Choroid plexus epithelial cell (primary cell): ENCODE results near the gene DPH7.
"Not testable (repeated sequence)": the region's sequence is repeated elsewhere in the genome, so short reads cannot be mapped to it uniquely, and the experiment has no call there.

Experiments used
- DNase-seq: peaks from one replicate; pipeline ENCODE4 v3.0.0-alpha.2; 2010; ENCODE audit warnings: low read depth
- H3K4me3 ChIP-seq: 2 replicates; pipeline ENCODE4 v1.5.1; 2011; ENCODE audit warnings: low read depth, mild to moderate bottlenecking, control low read depth, low read length, moderate library complexity
- TF ChIP-seq, protein P1 (sequence below): conservative IDR thresholded peaks from 2 replicates; pipeline ENCODE4 v1.5.1; 2011; ENCODE audit warnings: low read depth, mild to moderate bottlenecking, control low read depth, inconsistent platforms, low read length, moderate library complexity

DPH7 gene

DNA sequence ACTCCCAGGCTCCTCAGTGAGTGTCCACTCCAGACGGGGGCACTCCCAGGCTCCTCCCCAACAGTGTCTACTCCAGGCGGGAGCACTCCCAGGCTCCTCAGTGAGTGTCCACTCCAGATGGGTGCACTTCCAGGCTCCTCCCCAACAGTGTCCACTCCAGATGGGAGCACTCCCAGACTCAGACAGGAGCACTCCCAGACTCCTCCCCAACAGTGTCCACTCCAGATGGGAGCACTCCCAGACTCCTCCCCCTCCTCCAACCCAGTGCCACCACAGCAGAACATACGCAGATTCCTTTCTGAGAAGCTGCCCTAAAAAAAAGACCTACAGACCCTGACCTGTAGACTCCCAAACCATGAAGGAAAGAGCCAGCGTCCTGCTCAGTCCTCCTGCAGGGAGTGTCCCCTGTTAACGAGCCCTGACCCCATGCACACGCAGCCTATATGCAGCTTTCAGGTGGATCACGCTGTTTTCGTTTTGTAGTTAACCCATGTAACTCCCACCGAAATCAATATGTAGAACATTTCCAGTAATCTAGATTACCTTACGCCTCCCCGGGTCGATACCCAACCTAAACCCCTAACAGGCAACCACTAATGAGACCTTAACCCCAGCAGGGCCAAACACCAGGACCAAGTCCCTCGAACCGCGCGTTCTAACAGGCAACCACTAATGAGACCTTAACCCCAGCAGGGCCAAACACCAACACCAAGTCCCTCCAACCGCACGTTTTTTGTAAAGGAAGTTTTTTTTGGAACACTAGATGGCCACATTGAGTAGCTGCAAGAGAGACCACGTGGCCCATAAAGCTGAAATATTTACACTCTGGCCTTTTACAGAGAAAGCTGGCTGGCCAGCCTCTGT, 44.2 kb downstream of the DPH7 start:
- no peak overlapping the region for H3K4me3 ChIP-seq

DNA sequence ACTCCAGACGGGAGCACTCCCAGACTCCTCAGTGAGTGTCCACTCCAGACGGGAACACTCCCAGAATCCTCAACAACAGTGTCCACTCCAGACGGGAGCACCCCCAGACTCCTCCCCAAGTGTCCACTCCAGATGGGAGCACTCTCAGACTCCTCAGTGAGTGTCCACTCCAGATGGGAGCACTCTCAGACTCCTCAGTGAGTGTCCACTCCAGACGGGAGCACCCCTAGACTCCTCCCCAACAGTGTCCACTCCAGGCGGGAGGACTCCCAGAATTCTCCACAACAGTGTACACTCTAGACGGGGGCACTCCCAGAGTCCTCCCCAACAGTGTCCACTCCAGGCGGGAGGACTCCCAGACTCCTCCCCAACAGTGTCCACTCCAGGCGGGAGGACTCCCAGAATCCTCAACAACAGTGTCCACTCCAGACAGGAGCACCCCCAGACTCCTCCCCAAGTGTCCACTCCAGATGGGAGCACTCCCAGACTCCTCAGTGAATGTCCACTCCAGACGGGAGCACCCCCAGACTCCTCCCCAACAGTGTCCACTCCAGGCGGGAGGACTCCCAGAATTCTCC, 45.7 kb downstream of the DPH7 start:
- not testable (repeated sequence) for H3K4me3 ChIP-seq

More for the DNA sequence above, 44.2 kb downstream of the DPH7 start:
- DNase-seq, result peak; percentile 85
- TF ChIP-seq, protein P1, sequence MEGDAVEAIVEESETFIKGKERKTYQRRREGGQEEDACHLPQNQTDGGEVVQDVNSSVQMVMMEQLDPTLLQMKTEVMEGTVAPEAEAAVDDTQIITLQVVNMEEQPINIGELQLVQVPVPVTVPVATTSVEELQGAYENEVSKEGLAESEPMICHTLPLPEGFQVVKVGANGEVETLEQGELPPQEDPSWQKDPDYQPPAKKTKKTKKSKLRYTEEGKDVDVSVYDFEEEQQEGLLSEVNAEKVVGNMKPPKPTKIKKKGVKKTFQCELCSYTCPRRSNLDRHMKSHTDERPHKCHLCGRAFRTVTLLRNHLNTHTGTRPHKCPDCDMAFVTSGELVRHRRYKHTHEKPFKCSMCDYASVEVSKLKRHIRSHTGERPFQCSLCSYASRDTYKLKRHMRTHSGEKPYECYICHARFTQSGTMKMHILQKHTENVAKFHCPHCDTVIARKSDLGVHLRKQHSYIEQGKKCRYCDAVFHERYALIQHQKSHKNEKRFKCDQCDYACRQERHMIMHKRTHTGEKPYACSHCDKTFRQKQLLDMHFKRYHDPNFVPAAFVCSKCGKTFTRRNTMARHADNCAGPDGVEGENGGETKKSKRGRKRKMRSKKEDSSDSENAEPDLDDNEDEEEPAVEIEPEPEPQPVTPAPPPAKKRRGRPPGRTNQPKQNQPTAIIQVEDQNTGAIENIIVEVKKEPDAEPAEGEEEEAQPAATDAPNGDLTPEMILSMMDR, result peak; percentile 76

DNA sequence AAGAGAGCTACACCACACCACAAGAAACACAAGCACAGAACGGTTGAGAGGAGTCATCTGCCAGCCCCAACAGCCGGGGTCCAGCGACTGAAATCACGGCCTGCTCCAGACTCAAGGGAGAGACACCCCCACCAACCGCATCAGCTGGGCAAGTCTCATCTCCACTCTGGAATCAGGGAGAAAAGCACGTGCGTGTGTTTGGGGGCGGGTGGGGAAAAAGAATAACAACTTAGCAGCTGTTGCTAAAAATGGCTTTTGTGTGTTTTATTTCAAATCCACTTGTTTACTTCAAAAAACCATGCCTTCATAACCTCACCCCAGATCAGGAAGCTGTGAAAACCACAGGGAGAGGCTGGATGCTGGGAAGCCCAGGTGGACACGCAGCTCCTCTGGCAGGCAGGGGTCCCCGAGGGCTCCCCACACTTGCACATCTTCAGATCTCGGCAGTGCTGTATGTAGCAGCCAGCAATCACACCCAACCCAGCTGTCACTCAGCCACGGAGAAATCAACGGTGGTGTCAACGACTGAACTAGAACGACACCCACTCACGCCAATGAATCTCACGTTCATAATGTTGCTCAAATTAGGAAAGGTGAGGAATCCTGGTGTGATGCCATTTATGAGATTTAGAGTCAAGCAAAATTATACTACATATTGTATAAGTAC, 47.5 kb downstream of the DPH7 start:
- DNase-seq, result no peak
- TF ChIP-seq, protein P1, result no peak
- H3K4me3 ChIP-seq, result no peak overlapping the region

More for the DNA sequence above, 45.7 kb downstream of the DPH7 start:
- DNase-seq, result not testable (repeated sequence)

DNA sequence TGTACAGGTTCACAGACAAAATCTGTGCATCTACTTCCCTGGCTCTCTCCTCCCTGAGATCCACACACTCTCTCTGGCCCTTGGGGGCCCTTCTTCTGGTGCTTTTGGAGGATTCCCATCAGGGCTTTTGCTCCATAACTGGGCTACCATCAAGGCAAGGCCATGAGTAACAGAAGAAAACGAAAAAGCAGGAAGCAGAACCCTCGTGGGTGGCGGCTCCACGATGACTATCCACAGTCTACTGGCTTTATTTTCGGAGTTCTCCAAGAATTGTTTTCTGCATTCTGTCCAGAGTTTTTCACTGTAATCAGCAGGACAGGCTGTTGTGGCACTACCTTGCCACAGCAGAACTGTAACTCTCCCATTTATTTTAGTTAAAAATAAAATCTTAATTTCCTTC, 48.4 kb downstream of the DPH7 start:
- no peak overlapping the region for H3K4me3 ChIP-seq
- TF ChIP-seq, protein P1, result no peak
- no peak for DNase-seq

DNA sequence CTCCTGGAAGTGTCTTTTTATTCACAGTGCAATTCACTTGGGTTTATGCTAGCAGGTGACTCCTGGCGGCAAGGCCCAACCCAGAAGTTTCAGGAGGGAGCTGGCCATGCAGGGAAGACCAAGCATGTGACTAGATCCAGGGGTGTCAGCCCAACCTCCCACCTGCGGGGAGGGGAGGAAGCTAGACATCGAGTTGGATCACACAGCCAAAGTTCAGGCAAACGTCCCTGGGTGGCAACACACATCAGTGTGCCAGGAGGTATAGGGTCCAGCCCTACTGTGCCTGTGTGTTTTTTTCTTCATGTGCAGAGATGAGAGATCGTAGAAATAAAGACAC, 53.8 kb downstream of the DPH7 start:
- TF ChIP-seq, protein P1, result no peak
- H3K4me3 ChIP-seq, result no peak overlapping the region
- no peak for DNase-seq

DNA sequence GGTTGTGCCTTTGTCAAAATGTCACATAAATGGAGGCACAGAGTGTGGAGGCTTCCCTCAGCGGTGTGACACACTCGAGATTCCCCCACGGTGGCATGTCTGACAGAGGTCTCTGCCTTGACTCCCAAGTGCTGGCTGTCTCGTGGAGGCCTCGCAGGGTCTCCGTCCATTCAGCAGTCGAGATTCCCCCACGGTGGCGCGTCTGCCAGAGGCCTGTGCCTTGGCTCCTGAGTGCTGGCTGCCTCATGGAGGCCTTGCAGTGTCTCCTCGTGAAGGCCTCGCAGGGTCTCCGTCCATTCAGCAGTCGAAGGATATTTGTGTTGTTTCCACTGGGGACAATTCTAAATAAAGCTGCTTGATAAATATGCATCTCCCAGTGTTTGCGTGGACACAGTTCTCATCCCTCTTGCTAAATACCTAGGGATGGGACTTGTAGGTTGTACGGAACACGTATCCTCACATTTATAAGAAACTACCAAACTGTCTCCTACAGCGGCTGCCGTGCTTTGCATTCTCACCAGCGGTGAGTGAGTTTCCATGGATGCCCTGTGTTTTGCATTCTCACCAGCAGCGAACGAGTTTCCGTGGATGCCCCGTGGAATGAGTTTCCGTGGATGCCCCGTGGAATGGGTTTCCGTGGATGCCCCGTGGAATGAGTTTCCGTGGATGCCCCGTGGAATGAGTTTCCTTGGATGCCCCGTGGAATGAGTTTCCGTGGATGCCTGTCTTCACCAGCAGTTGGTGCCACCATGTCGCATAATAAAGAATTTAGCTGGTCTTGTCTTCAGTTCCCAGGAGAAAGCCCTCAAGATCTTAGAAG, 54.4 kb downstream of the DPH7 start:
- TF ChIP-seq, protein P1, result no peak
- H3K4me3 ChIP-seq, result no peak overlapping the region

More for the DNA sequence above, 54.4 kb downstream of the DPH7 start:
- DNase-seq, result no peak
